IMR-90 (cell line): ENCODE results near the gene GREB1L.

ENCODE experiments used
- BHLHE40 ChIP-seq: fragments of 150-350 bp; IDR thresholded peaks from 2 replicates; pipeline ENCODE4 v1.6.1; 2016; ENCODE audit warnings: mild to moderate bottlenecking, low read depth, low read length
- CEBPB ChIP-seq: IDR thresholded peaks from 2 replicates; pipeline ENCODE4 v1.6.1; 2012; ENCODE audit warnings: low read depth, low read length, improper control_type of control experiment
- CHD1 ChIP-seq: IDR thresholded peaks from 2 replicates; pipeline ENCODE4 v1.6.1; 2012; ENCODE audit warnings: low read depth, low read length, improper control_type of control experiment
- FOS ChIP-seq: fragments of 150-350 bp; IDR thresholded peaks from 2 replicates; pipeline ENCODE4 v1.6.1; 2016; ENCODE audit warnings: low read depth, low read length
- MXI1 ChIP-seq: IDR thresholded peaks from 2 replicates; pipeline ENCODE4 v1.6.1; 2012; ENCODE audit warnings: low read depth, mild to moderate bottlenecking, low read length, moderate library complexity, borderline replicate concordance
- NFE2L2 ChIP-seq: fragments of 150-350 bp; IDR thresholded peaks from 2 replicates; pipeline ENCODE4 v1.6.1; 2016; ENCODE audit warnings: low read depth, mild to moderate bottlenecking, low read length
- POLR2A ChIP-seq: IDR thresholded peaks from 2 replicates; pipeline ENCODE4 v1.6.1; 2012; ENCODE audit warnings: mild to moderate bottlenecking, low read depth, low read length
- RAD21 ChIP-seq: IDR thresholded peaks from 2 replicates; pipeline ENCODE4 v1.6.1; 2012; ENCODE audit warnings: low read length, improper control_type of control experiment
- RCOR1 ChIP-seq: IDR thresholded peaks from 2 replicates; pipeline ENCODE4 v1.6.1; 2012; ENCODE audit warnings: mild to moderate bottlenecking, low read length, improper control_type of control experiment; ENCODE audit not compliant: insufficient replicate concordance
- TF ChIP-seq, protein P1 (sequence below): conservative IDR thresholded peaks from 2 replicates; pipeline ENCODE4 v1.5.1; 2012; ENCODE audit warnings: mild to moderate bottlenecking, low read depth, low read length, improper control_type of control experiment
- TF ChIP-seq, protein P2 (sequence below): fragments of 150-350 bp; IDR thresholded peaks from 2 replicates; pipeline ENCODE4 v1.6.1; 2017; ENCODE audit warnings: mild to moderate bottlenecking, antibody characterized with exemption, low read length, low read depth

DNA sequence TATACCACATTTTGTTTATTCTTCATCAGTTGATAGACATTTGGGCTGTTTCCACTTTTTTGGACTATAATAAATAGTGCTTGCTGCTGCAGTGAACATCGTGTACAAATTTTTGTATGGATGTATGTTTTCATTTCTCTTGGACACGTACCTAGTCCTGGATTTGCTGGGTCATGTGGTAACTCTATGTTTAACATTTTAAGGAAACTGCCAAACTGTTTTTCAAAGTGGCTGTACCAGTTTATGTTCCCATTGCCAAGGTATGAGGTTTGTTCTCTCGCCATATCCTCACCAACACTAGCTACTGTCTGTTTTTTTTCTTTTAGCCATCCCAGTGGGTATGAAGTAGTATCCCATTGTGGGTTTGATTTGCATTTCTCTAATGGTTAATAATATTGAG is 42.5 kb downstream of the GREB1L start:
- TF ChIP-seq MXI1 (no peak), BHLHE40 (no peak), FOS (no peak), RAD21 (no peak), RCOR1 (no peak), CEBPB (no peak), CHD1 (no peak), POLR2A (no peak), NFE2L2 (no peak)
- TF ChIP-seq, protein P1, sequence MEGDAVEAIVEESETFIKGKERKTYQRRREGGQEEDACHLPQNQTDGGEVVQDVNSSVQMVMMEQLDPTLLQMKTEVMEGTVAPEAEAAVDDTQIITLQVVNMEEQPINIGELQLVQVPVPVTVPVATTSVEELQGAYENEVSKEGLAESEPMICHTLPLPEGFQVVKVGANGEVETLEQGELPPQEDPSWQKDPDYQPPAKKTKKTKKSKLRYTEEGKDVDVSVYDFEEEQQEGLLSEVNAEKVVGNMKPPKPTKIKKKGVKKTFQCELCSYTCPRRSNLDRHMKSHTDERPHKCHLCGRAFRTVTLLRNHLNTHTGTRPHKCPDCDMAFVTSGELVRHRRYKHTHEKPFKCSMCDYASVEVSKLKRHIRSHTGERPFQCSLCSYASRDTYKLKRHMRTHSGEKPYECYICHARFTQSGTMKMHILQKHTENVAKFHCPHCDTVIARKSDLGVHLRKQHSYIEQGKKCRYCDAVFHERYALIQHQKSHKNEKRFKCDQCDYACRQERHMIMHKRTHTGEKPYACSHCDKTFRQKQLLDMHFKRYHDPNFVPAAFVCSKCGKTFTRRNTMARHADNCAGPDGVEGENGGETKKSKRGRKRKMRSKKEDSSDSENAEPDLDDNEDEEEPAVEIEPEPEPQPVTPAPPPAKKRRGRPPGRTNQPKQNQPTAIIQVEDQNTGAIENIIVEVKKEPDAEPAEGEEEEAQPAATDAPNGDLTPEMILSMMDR = no peak
- TF ChIP-seq, protein P2, sequence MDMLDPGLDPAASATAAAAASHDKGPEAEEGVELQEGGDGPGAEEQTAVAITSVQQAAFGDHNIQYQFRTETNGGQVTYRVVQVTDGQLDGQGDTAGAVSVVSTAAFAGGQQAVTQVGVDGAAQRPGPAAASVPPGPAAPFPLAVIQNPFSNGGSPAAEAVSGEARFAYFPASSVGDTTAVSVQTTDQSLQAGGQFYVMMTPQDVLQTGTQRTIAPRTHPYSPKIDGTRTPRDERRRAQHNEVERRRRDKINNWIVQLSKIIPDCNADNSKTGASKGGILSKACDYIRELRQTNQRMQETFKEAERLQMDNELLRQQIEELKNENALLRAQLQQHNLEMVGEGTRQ = no peak
